SK-N-SH (cell line): ENCODE measurements around the gene AMER1.

Experiments
- CHD2 ChIP-seq: fragments of 150-350 bp; IDR thresholded peaks from 2 replicates; pipeline ENCODE4 v1.6.1; 2018; ENCODE audit warnings: low read length; ENCODE audit not compliant: partially characterized antibody
- CTCF ChIP-seq: fragments of 200-600 bp; sonication (generic); IDR thresholded peaks from 2 replicates; pipeline ENCODE4 v1.6.1; 2017; ENCODE audit warnings: antibody characterized with exemption, mild to moderate bottlenecking, moderate library complexity
- ELF1 ChIP-seq: IDR thresholded peaks from 2 replicates; pipeline ENCODE4 v1.4.0; 2012
- EZH2phosphoT487 ChIP-seq: fragments of 200-600 bp; sonication (generic); IDR thresholded peaks from 2 replicates; pipeline ENCODE4 v1.6.1; 2017; ENCODE audit warnings: low read depth, mixed run types, mild to moderate bottlenecking, antibody characterized with exemption, moderate library complexity, borderline replicate concordance
- FOXM1 ChIP-seq: IDR thresholded peaks from 2 replicates; pipeline ENCODE4 v1.4.0; 2012; ENCODE audit warnings: low read depth, mild to moderate bottlenecking
- GABPA ChIP-seq: IDR thresholded peaks from 2 replicates; pipeline ENCODE4 v1.4.0; 2012; ENCODE audit warnings: low read depth, mild to moderate bottlenecking
- JUND ChIP-seq: IDR thresholded peaks from 2 replicates; pipeline ENCODE4 v1.4.0; 2012
- MEF2A ChIP-seq: IDR thresholded peaks from 2 replicates; pipeline ENCODE4 v1.4.0; 2012; ENCODE audit warnings: low read depth, borderline replicate concordance
- NRF1 ChIP-seq: IDR thresholded peaks from 2 replicates; pipeline ENCODE4 v1.6.1; 2012; ENCODE audit warnings: low read depth, mild to moderate bottlenecking, low read length
- POLR2AphosphoS5 ChIP-seq: IDR thresholded peaks from 2 replicates; pipeline ENCODE4 v1.6.1; 2012; ENCODE audit warnings: low read depth, low read length
- TAF1 ChIP-seq: IDR thresholded peaks from 2 replicates; pipeline ENCODE4 v1.6.1; 2012; ENCODE audit warnings: low read depth, mild to moderate bottlenecking, low read length, moderate library complexity, borderline replicate concordance
- TEAD4 ChIP-seq: IDR thresholded peaks from 2 replicates; pipeline ENCODE4 v1.4.0; 2012; ENCODE audit warnings: mild to moderate bottlenecking, borderline replicate concordance; ENCODE audit not compliant: insufficient read depth
- USF1 ChIP-seq: IDR thresholded peaks from 2 replicates; pipeline ENCODE4 v1.4.0; 2012; ENCODE audit warnings: low read depth, borderline replicate concordance
- TF ChIP-seq, protein P1 (sequence below): fragments of 150-350 bp; IDR thresholded peaks from 2 replicates; pipeline ENCODE4 v1.6.1; 2016; ENCODE audit warnings: mild to moderate bottlenecking, low read depth, low read length

GRCh38 chrX:64229154-64229553 is 23.6 kb upstream of the AMER1 start:
- TF ChIP-seq POLR2AphosphoS5 (no peak), FOXM1 (no peak), TAF1 (no peak), CTCF (no peak), CHD2 (no peak), GABPA (no peak), TEAD4 (no peak), USF1 (no peak), MEF2A (no peak), EZH2phosphoT487 (no peak), ELF1 (no peak), NRF1 (no peak), JUND (no peak)
- TF ChIP-seq, protein P1, sequence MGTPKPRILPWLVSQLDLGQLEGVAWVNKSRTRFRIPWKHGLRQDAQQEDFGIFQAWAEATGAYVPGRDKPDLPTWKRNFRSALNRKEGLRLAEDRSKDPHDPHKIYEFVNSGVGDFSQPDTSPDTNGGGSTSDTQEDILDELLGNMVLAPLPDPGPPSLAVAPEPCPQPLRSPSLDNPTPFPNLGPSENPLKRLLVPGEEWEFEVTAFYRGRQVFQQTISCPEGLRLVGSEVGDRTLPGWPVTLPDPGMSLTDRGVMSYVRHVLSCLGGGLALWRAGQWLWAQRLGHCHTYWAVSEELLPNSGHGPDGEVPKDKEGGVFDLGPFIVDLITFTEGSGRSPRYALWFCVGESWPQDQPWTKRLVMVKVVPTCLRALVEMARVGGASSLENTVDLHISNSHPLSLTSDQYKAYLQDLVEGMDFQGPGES, result no peak
